CD4-positive, alpha-beta T cell (primary cell): ENCODE data around the gene DHX30. TPM values are rescaled to one million over a fixed set of nuclear protein-coding genes. Genes with fewer than 3 reads are reported as not detected.

ENCODE experiments used
- ATAC-seq: fragments of 200-7000 bp; cut with Tn5 transposase; one replicate; pipeline ENCODE4 v1.10.0; 2022; ENCODE audit warnings: mild to moderate bottlenecking; ENCODE audit not compliant: poor library complexity
- CTCF ChIA-PET: fragments of 350-600 bp; sonication (Branson Sonifier 250); formaldehyde crosslinking; loops from one replicate; lab custom pipeline; 2021; ENCODE audit warnings: antibody characterized with exemption, inconsistent platforms; lab: Charles Lee
- POLR2A ChIA-PET: fragments of 350-600 bp; sonication (Branson Sonifier 250); formaldehyde crosslinking; loops from one replicate; lab custom pipeline; 2021; ENCODE audit warnings: antibody characterized with exemption, inconsistent platforms; lab: Charles Lee
- DNase-seq, 14 experiments: peaks; one replicate each; pipeline ENCODE4 v3.0.0-alpha.2; 2013 to 2020; ENCODE audit warnings: mixed read lengths in 2 of 14
- H3K27ac ChIP-seq, 2 donors: one replicate each; pipeline versions ENCODE4 v1.5.1 to v1.7.0; 2013; ENCODE audit warnings: low read length in 2 of 2, low read depth in 1 of 2, mild to moderate bottlenecking in 1 of 2
- H3K27me3 ChIP-seq, 2 experiments: 1 replicate in 1 of 2; 2 replicates in 1 of 2; pipeline versions ENCODE4 v1.6.1 to v1.7.0; 2013; ENCODE audit warnings: low read length in 2 of 2, control low read depth in 1 of 2, mild to moderate bottlenecking in 1 of 2, moderate library complexity in 1 of 2; ENCODE audit not compliant: insufficient read depth in 2 of 2, control insufficient read depth in 1 of 2
- H3K36me3 ChIP-seq: one replicate; pipeline ENCODE4 v1.6.1; 2013; ENCODE audit warnings: low read length, control low read depth; ENCODE audit not compliant: insufficient read depth
- H3K4me1 ChIP-seq: one replicate; pipeline ENCODE4 v1.6.1; 2013; ENCODE audit warnings: low read length, control low read depth; ENCODE audit not compliant: insufficient read depth
- H3K4me3 ChIP-seq: one replicate; pipeline ENCODE4 v1.5.1; 2013; ENCODE audit warnings: mild to moderate bottlenecking, low read length, moderate library complexity
- H3K9me3 ChIP-seq, 2 experiments: 1 replicate in 1 of 2; 2 replicates in 1 of 2; pipeline versions ENCODE4 v1.6.1 to v1.7.0; 2013; ENCODE audit warnings: low read length in 2 of 2, mild to moderate bottlenecking in 2 of 2, control low read depth in 1 of 2, moderate library complexity in 1 of 2; ENCODE audit not compliant: control insufficient read depth in 1 of 2, insufficient read depth in 1 of 2
- H3K27ac Mint-ChIP-seq: one replicate; pipeline ENCODE4 v1.8.0; 2020; ENCODE audit warnings: mixed read lengths
- H3K27me3 Mint-ChIP-seq: one replicate; pipeline ENCODE4 v1.8.0; 2021; ENCODE audit warnings: mixed read lengths
- H3K36me3 Mint-ChIP-seq: one replicate; pipeline ENCODE4 v1.8.0; 2021; ENCODE audit warnings: low read depth, mixed read lengths
- H3K4me1 Mint-ChIP-seq: one replicate; pipeline ENCODE4 v1.8.0; 2021; ENCODE audit warnings: low read depth, mixed read lengths
- H3K4me3 Mint-ChIP-seq: one replicate; pipeline ENCODE4 v1.8.0; 2020; ENCODE audit warnings: mild to moderate bottlenecking, mixed read lengths
- H3K9me3 Mint-ChIP-seq: one replicate; pipeline ENCODE4 v1.8.0; 2020; ENCODE audit warnings: mixed read lengths
- intact Hi-C, 2 experiments: fragments of 100-400 bp; cut with DNase I in 1 of 2; cut with micrococcal nuclease in 1 of 2; formaldehyde crosslinking; loops; one replicate each; pipeline versions ENCODE4 v1.15.1 to v1.9.0; 2023 to 2025; cut with DNase I, micrococcal nuclease
- total RNA-seq, 174 experiments: library from RNA in 2 of 174; stranded (reverse) in 2 of 174; gene quantifications; one replicate each; pipeline ENCODE4 v1.2.3 and lab custom pipeline; 2021 to 2026
- TF ChIP-seq, protein P1 (sequence below): fragments of 200-600 bp; IDR thresholded peaks from one replicate; pipeline ENCODE4 v1.8.0; 2022; ENCODE audit warnings: antibody characterized with exemption, mild to moderate bottlenecking

The DHX30 gene
- total RNA-seq, 2 experiments from 2014 or later, result 75.1 to 75.6 TPM

DNA sequence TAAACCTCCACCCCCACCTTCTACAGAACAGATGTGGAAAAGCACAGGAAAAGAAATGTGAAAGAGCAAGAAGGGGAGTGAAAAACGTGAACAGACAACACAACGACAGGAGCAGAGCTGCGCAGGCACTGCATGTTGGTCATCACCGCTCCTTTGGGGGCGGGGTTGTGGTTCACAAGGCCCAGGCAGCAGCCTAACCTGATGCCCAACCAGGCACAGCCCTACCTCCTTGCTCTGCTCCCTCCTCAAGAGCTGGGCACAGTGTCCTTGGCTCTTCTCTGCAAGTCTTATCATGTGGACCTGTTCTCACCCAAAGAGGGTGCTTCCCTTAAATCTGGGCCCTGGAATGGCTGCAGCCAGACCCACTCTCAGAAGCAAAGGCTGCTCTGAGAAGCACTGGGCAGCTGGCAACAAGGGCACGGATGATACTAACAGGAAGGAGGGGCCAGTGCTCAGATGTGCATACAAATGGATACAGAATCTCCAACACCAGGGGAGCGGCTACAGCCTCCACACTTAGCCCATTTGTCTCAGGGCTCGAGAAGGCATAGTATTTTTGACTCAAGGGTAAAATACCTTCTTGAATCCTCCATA is 64.6 kb downstream of the DHX30 start:
- Histone ChIP-seq H3K27ac (no peak overlapping the region), H3K27me3 (no peaks in the 10 kb centered on the region), H3K4me3 (no peak overlapping the region), H3K9me3 (no peaks in the 10 kb centered on the region), H3K36me3 (peaks cover 58% of the 10 kb centered on the region), H3K4me1 (no peaks in the 10 kb centered on the region)
- no peak for DNase-seq
- intact Hi-C loops, result no loop called here
- CTCF ChIA-PET, result no interaction called here
- POLR2A ChIA-PET, result no interaction called here
- Mint-ChIP-seq H3K4me3 (no peak overlapping the region), H3K27me3 (no peaks in the 10 kb centered on the region), H3K4me1 (no peaks in the 10 kb centered on the region), H3K36me3 (peaks cover 62% of the 10 kb centered on the region), H3K9me3 (no peaks in the 10 kb centered on the region), H3K27ac (no peak overlapping the region)
- TF ChIP-seq, protein P1, sequence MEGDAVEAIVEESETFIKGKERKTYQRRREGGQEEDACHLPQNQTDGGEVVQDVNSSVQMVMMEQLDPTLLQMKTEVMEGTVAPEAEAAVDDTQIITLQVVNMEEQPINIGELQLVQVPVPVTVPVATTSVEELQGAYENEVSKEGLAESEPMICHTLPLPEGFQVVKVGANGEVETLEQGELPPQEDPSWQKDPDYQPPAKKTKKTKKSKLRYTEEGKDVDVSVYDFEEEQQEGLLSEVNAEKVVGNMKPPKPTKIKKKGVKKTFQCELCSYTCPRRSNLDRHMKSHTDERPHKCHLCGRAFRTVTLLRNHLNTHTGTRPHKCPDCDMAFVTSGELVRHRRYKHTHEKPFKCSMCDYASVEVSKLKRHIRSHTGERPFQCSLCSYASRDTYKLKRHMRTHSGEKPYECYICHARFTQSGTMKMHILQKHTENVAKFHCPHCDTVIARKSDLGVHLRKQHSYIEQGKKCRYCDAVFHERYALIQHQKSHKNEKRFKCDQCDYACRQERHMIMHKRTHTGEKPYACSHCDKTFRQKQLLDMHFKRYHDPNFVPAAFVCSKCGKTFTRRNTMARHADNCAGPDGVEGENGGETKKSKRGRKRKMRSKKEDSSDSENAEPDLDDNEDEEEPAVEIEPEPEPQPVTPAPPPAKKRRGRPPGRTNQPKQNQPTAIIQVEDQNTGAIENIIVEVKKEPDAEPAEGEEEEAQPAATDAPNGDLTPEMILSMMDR, result no peak
- ATAC-seq, result no peak

DNA sequence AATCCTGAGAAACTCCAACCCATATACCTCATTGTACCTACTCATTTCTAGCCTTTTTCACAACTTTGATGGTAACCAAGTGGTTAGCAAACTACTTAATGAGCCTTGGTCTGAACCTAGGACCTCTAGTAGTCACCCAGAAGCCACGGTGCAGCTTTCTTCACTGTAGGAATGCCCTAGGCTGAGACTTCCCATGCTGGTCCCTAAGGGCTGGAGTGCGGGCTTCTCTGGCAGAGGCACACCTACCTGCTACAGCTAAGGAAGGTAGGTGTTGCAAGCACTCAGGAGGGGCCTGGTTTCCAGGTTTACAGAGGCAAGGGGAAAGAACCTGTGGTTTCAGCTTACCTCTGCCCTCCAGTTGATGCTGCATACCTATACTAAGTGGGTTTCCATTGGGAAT is 65.4 kb downstream of the DHX30 start:
- peaks cover 62% of the 10 kb centered on the region for H3K36me3 ChIP-seq
- no peak overlapping the region for H3K4me3 ChIP-seq
- no peak overlapping the region for H3K4me3 Mint-ChIP-seq
- DNase-seq (no peak), ATAC-seq (no peak)
- ChIA-PET CTCF (no interaction called here), POLR2A (no interaction called here)
- H3K27me3 ChIP-seq, result no peaks in the 10 kb centered on the region
- no peaks in the 10 kb centered on the region for H3K4me1 ChIP-seq
- no peak overlapping the region for H3K27ac ChIP-seq
- TF ChIP-seq, protein P1, result no peak
- H3K9me3 Mint-ChIP-seq, result no peaks in the 10 kb centered on the region
- H3K4me1 Mint-ChIP-seq, result no peaks in the 10 kb centered on the region
- no peaks in the 10 kb centered on the region for H3K9me3 ChIP-seq
- no peaks in the 10 kb centered on the region for H3K27me3 Mint-ChIP-seq
- intact Hi-C loops, result no loop called here
- no peak overlapping the region for H3K27ac Mint-ChIP-seq
- peaks cover 67% of the 10 kb centered on the region for H3K36me3 Mint-ChIP-seq

DNA sequence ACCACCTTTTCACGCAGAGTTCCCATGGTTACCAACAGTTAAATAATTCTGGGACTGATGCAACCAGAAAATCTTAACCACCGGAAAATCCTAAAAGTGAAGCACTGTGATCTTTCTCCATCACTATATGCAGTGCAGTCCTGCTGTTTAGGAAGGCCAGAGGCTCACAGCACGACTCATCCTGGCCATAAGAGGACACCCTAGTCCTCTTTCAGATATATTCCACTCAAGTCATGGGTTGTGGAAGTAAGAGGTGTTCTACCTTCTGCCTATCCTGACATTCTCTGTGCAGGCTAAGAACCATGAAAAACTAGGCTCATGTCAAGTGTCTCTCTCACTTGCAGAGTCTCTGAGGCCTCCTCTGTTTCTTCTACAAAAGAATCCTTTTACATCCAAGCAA is 67.2 kb downstream of the DHX30 start:
- H3K36me3 Mint-ChIP-seq, result peaks cover 64% of the 10 kb centered on the region
- no peaks in the 10 kb centered on the region for H3K27me3 Mint-ChIP-seq
- H3K4me3 Mint-ChIP-seq, result no peak overlapping the region
- H3K27ac Mint-ChIP-seq, result no peak overlapping the region
- H3K9me3 Mint-ChIP-seq, result no peaks in the 10 kb centered on the region
- H3K4me3 ChIP-seq, result no peak overlapping the region
- no peaks in the 10 kb centered on the region for H3K4me1 Mint-ChIP-seq
- DNase-seq (no peak), ATAC-seq (no peak)
- no peak overlapping the region for H3K27ac ChIP-seq
- CTCF ChIA-PET, result no interaction called here
- H3K9me3 ChIP-seq, result no peaks in the 10 kb centered on the region
- H3K36me3 ChIP-seq, result peaks cover 56% of the 10 kb centered on the region
- POLR2A ChIA-PET, result no interaction called here
- H3K4me1 ChIP-seq, result no peaks in the 10 kb centered on the region
- TF ChIP-seq, protein P1, result no peak
- intact Hi-C loops, result no loop called here
- H3K27me3 ChIP-seq, result no peaks in the 10 kb centered on the region
